ELR (cell line): ENCODE measurements around the gene CORO2B.

Source experiments
- DNase-seq: peaks from one replicate; pipeline ENCODE4 v3.0.0-alpha.2; 2015; ENCODE audit warnings: low read depth

The CORO2B gene

GRCh38 chr15:68774521-68775235, 195.9 kb downstream of the CORO2B start:
- DNase-seq = no peak

GRCh38 chr15:68775236-68775577, 196.4 kb downstream of the CORO2B start:
- DNase-seq = no peak

- no peak for DNase-seq
Measured at GRCh38 chr15:68775671-68776476, 197.1 kb downstream of the CORO2B start.

GRCh38 chr15:68776477-68777270, 197.9 kb downstream of the CORO2B start:
- no peak for DNase-seq
